ENCODE measurements around the gene HDAC4. TPM values are rescaled to one million over a fixed set of nuclear protein-coding genes. Genes with fewer than 3 reads are reported as not detected.
A peak's percentile ranks its signal among the peaks of the same experiment; 100 is the strongest.

The HDAC4 gene
- total and polyA plus RNA-seq, 3 experiments from 2014 or later, result 8.3 to 28.8 (median 24.0) TPM

DNA sequence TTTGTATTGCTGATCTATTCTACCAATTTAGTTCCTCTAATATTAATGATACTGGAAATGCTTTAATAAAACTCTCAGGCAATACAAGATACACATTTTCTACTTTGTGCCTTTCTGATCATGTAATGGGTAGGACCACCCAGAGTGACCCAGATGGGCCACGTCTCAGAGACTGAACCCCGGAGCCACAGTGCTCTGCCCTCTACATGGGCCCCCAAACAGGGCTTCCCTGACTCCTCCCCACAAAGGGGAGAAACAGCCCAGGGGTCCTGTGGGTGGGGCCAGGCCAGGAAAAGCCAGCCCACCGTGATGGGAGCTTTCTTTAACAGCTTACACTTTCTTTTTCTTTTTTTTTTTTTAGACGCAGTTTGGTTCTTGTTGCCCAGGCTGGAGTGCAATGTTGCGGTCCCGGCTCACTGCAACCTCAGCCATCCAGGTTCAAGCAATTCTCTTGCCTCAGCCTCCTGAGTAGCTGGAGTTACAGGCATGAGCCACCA, 18.4 kb downstream of the HDAC4 start:
- H3K4me3 Mint-ChIP-seq, result no peak overlapping the region
- H3K4me1 Mint-ChIP-seq, result peaks cover 22 to 28% (median 24%) of the 10 kb centered on the region in 3 donors
- H3K27ac Mint-ChIP-seq, result peak overlapping the region in 3 of 8 donors; percentile 48 to 94 (median 57)
- POLR2A ChIA-PET, result no interaction called here
- H3K27ac ChIP-seq (ENCODE audit: low read depth, low read length), result no peak overlapping the region
- H3K27me3 Mint-ChIP-seq, result no peaks in the 10 kb centered on the region
- no peak overlapping the region for H3K4me3 ChIP-seq (ENCODE audit: low read length)
- no peaks in the 10 kb centered on the region for H3K36me3 ChIP-seq (ENCODE audit: insufficient read depth, low read length)
- DNase-seq, result peak in 1 of 5 donors; percentile 26
- CTCF ChIA-PET, result no interaction called here
- peaks cover 0 to 19% (median 4%) of the 10 kb centered on the region in 3 donors for H3K36me3 Mint-ChIP-seq
- H3K27me3 ChIP-seq (ENCODE audit: insufficient read depth, low read length, poor library complexity, severe bottlenecking), result no peaks in the 10 kb centered on the region
- peaks cover 16% of the 10 kb centered on the region for H3K4me1 ChIP-seq (ENCODE audit: insufficient read depth, low read length)
- H3K9me3 Mint-ChIP-seq, result no peaks in the 10 kb centered on the region
- no peaks in the 10 kb centered on the region for H3K9me3 ChIP-seq (ENCODE audit: low read length)

GRCh38 chr2:239381709-239382134, 19.1 kb downstream of the HDAC4 start:
- no peaks in the 10 kb centered on the region for H3K36me3 ChIP-seq (ENCODE audit: insufficient read depth, low read length)
- no peaks in the 10 kb centered on the region for H3K9me3 ChIP-seq (ENCODE audit: low read length)
- peaks cover 16% of the 10 kb centered on the region for H3K4me1 ChIP-seq (ENCODE audit: insufficient read depth, low read length)
- H3K4me1 Mint-ChIP-seq, result peaks cover 22 to 28% (median 24%) of the 10 kb centered on the region in 3 donors
- no peak overlapping the region for H3K27ac ChIP-seq (ENCODE audit: low read depth, low read length)
- ChIA-PET CTCF (interaction anchor here (0.9 to 2.0 kb wide), 3 partner anchors 97 to 115 kb away, joined by 3 to 7 read pairs (median 3); no protein-coding TSS in a partner anchor), POLR2A (interaction anchor here (1.7 kb wide), 1 partner anchor 17 kb away, joined by 5 read pairs; no protein-coding TSS in a partner anchor)
- peak overlapping the region in 7 of 8 donors; percentile 16 to 97 (median 93) for H3K27ac Mint-ChIP-seq
- H3K4me3 ChIP-seq (ENCODE audit: low read length), result peak overlapping the region; percentile 46
- peak in 1 of 5 donors; percentile 46 for DNase-seq
- H3K27me3 ChIP-seq (ENCODE audit: insufficient read depth, low read length, poor library complexity, severe bottlenecking), result no peaks in the 10 kb centered on the region
- no peaks in the 10 kb centered on the region for H3K27me3 Mint-ChIP-seq
- H3K4me3 Mint-ChIP-seq, result peak overlapping the region; percentile 48 to 90 (median 80)
- peaks cover 0 to 17% (median 4%) of the 10 kb centered on the region in 3 donors for H3K36me3 Mint-ChIP-seq
- H3K9me3 Mint-ChIP-seq, result no peaks in the 10 kb centered on the region

DNA sequence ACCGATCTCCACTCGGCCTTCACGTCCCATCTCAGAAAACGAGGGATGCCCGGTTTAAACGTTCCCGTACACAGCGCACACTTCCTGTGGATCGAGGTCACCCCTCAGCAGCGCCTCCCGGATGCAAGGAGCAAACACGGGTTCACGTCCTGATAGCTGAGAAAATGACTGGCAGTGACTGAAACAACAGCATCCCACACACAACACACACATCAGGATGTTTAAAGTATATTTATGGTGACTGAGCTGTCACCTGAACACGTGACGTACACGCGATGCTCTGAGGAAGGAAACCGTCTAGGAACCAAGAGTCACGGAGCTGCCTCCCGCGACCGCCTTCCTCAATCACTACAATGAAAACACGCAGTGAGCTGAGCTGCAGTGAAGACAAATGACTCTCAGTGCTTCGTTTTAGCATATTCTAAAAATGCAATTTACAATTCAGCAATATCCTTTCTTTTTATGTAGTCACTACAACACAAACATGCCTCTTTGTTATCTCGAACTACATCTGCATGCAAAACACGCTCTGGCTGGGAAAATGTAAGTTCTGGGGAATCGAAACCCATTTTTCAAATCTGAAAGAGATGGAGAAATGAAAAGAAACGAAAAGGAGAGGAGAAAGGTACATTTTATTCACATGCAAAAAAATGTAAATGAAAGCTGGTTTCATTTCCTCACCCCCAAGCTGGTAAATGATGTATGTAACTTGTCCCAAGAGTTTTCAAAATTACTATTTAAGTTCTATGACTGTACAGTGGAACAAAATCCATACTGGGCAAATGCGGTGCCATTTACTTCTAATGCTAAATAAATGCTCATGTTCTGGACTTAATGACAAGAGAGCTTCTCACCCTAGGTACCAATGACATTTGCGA, 19.8 kb downstream of the HDAC4 start:
- Mint-ChIP-seq H3K36me3 (peaks cover 0 to 11% (median 3%) of the 10 kb centered on the region in 3 donors), H3K27me3 (no peaks in the 10 kb centered on the region), H3K27ac (peak overlapping the region; percentile 69 to 97 (median 92)), H3K4me3 (peak overlapping the region; percentile 68 to 90 (median 86)), H3K9me3 (no peaks in the 10 kb centered on the region), H3K4me1 (peaks cover 22 to 28% (median 24%) of the 10 kb centered on the region in 3 donors)
- CTCF ChIA-PET, result interaction anchor here (0.8 to 2.0 kb wide), 10 partner anchors 12 to 114 kb away, joined by 3 to 7 read pairs (median 4); partner anchors contain the start of gene HDAC4
- no peaks in the 10 kb centered on the region for H3K27me3 ChIP-seq (ENCODE audit: insufficient read depth, low read length, poor library complexity, severe bottlenecking)
- peak; percentile 35 to 77 (median 64) for DNase-seq
- H3K9me3 ChIP-seq (ENCODE audit: low read length), result no peaks in the 10 kb centered on the region
- H3K4me3 ChIP-seq (ENCODE audit: low read length), result peak overlapping the region; percentile 46
- H3K4me1 ChIP-seq (ENCODE audit: insufficient read depth, low read length), result peaks cover 16% of the 10 kb centered on the region
- H3K27ac ChIP-seq (ENCODE audit: low read depth, low read length), result peak overlapping the region; percentile 13
- POLR2A ChIA-PET, result interaction anchor here (0.5 to 1.7 kb wide), 2 partner anchors 18 to 20 kb away, joined by 3 to 5 read pairs; partner anchors contain the start of gene HDAC4
- no peaks in the 10 kb centered on the region for H3K36me3 ChIP-seq (ENCODE audit: insufficient read depth, low read length)

GRCh38 chr2:239379641-239380170, 21.1 kb downstream of the HDAC4 start:
- Histone ChIP-seq H3K27ac (ENCODE audit: low read depth, low read length) (no peak overlapping the region), H3K9me3 (ENCODE audit: low read length) (no peaks in the 10 kb centered on the region), H3K27me3 (ENCODE audit: insufficient read depth, low read length, poor library complexity, severe bottlenecking) (no peaks in the 10 kb centered on the region), H3K36me3 (ENCODE audit: insufficient read depth, low read length) (no peaks in the 10 kb centered on the region), H3K4me3 (ENCODE audit: low read length) (no peak overlapping the region), H3K4me1 (ENCODE audit: insufficient read depth, low read length) (peaks cover 16% of the 10 kb centered on the region)
- Mint-ChIP-seq H3K9me3 (no peaks in the 10 kb centered on the region), H3K27ac (peak overlapping the region in 2 of 8 donors; percentile 47 to 67), H3K27me3 (no peaks in the 10 kb centered on the region), H3K36me3 (peaks cover 0 to 10% (median 0%) of the 10 kb centered on the region in 3 donors), H3K4me3 (peak overlapping the region in 1 of 7 donors; percentile 9), H3K4me1 (peaks cover 20 to 28% (median 24%) of the 10 kb centered on the region in 3 donors)
- ChIA-PET CTCF (interaction anchor here (0.8 to 2.0 kb wide), 8 partner anchors 17 to 112 kb away, joined by 3 to 7 read pairs (median 4); partner anchors contain the start of gene HDAC4), POLR2A (no interaction called here)
- DNase-seq, result peak in 1 of 5 donors; percentile 45

DNA sequence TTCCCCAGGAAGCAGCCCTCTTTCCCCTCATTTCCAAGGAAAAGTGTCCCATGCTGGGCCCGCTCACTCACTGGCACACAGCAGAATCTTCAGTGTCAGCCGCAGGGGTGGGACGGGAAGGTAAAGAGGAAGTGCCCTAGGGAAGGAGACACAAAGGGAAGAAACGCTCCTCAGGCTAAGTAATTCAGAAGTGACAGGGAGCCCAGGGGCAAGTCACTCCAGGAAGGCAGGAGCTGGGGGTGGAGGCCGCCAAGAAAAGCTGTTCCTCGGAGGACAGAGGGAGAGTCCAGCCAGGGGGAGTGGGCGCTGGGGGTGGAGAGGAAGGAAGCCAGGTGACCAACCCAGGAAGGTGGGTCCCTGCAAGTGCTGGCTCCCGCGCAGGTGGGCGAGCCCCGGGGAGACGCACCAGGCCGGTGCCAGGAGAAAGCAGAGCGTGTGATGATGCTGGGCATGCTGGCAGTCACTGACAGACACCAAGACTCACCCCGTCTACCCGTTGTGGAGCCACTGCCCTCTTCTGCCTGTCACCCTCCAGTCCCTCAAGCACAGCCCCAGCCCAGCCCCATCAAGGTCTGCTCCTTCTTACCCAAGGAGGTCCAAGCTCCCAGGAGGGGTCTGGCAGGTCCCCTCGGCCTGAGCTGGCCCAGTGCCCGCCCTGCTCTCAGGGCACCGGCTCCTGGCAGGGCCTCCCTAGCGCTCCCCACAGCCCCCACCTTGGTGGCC, 21.7 kb downstream of the HDAC4 start:
- no peaks in the 10 kb centered on the region for H3K9me3 Mint-ChIP-seq
- H3K4me1 ChIP-seq (ENCODE audit: insufficient read depth, low read length), result peaks cover 16% of the 10 kb centered on the region
- CTCF ChIA-PET, result interaction anchor here (1.3 kb wide), 1 partner anchor 103 kb away, joined by 3 read pairs; no protein-coding TSS in a partner anchor
- peaks cover 0 to 8% (median 0%) of the 10 kb centered on the region in 3 donors for H3K36me3 Mint-ChIP-seq
- no peak overlapping the region for H3K27ac ChIP-seq (ENCODE audit: low read depth, low read length)
- no peak overlapping the region for H3K4me3 ChIP-seq (ENCODE audit: low read length)
- peak in 1 of 5 donors; percentile 44 for DNase-seq
- H3K27me3 ChIP-seq (ENCODE audit: insufficient read depth, low read length, poor library complexity, severe bottlenecking), result no peaks in the 10 kb centered on the region
- H3K9me3 ChIP-seq (ENCODE audit: low read length), result no peaks in the 10 kb centered on the region
- peak overlapping the region in 1 of 7 donors; percentile 13 for H3K4me3 Mint-ChIP-seq
- H3K27me3 Mint-ChIP-seq, result no peaks in the 10 kb centered on the region
- peaks cover 20 to 28% (median 24%) of the 10 kb centered on the region in 3 donors for H3K4me1 Mint-ChIP-seq
- peak overlapping the region in 2 of 8 donors; percentile 54 to 95 for H3K27ac Mint-ChIP-seq
- POLR2A ChIA-PET, result no interaction called here
- H3K36me3 ChIP-seq (ENCODE audit: insufficient read depth, low read length), result no peaks in the 10 kb centered on the region

DNA sequence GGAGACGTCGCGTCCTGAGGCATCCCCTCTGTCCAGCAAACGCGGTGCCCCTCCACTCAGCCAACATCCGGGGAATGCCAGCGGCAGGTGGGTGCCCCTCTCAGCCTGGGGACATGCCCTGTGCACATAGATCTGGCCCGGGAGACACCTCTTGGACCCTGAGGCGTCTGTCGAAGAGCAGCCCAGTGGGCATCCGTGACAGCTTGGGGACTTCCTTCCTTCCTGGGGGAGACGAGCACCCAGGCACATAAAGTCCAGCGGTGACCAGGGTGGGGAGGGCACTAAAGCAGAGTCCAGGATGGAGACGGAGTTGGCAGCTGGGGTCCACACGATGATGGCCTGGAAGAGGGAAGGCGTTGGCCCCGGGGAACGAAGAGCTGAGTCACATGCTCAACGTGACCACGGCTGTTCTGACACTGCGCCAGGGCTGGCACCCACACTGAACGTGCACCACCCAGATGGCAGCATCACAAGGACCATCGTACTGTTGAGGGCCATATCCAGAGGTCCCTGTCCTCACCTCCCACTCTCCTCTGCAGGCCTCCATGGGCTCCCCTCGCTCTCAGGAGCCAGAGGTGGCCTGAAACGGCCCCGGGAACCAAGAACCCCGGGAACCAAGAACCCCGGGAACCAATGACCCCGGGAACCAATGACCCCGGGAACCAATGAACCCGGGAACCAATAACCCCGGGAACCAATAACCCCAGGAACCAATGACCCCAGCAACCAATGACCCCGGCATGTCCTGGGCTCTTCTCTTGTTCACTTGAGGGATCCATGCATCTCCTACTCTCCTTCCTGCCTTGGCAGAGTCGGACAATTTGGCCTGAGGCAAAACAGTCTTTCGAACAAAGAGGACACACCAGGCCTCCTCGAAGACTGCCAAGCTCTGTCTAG, 22.6 kb downstream of the HDAC4 start:
- Mint-ChIP-seq H3K4me1 (peaks cover 19 to 28% (median 24%) of the 10 kb centered on the region in 3 donors), H3K36me3 (peaks cover 0 to 8% (median 0%) of the 10 kb centered on the region in 3 donors), H3K27me3 (no peaks in the 10 kb centered on the region), H3K4me3 (peak overlapping the region in 1 of 7 donors; percentile 13), H3K9me3 (no peaks in the 10 kb centered on the region), H3K27ac (peak overlapping the region in 2 of 8 donors; percentile 54 to 88)
- Histone ChIP-seq H3K4me1 (ENCODE audit: insufficient read depth, low read length) (peaks cover 16% of the 10 kb centered on the region), H3K27me3 (ENCODE audit: insufficient read depth, low read length, poor library complexity, severe bottlenecking) (no peaks in the 10 kb centered on the region), H3K36me3 (ENCODE audit: insufficient read depth, low read length) (no peaks in the 10 kb centered on the region), H3K27ac (ENCODE audit: low read depth, low read length) (no peak overlapping the region), H3K4me3 (ENCODE audit: low read length) (no peak overlapping the region), H3K9me3 (ENCODE audit: low read length) (no peaks in the 10 kb centered on the region)
- DNase-seq, result peak in 1 of 5 donors; percentile 40
- ChIA-PET POLR2A (no interaction called here), CTCF (no interaction called here)
